Esophagus squamous epithelium (tissue), 5 donors: ENCODE measurements around the gene FAXC. TPM values are rescaled to one million over a fixed set of nuclear protein-coding genes. Genes with fewer than 3 reads are reported as not detected.
"Not testable (repeated sequence)": the region's sequence is repeated elsewhere in the genome, so short reads cannot be mapped to it uniquely, and the experiment has no call there.

Experiments
- DNase-seq: peaks from one replicate; lab custom pipeline; 2025; lab: John Stamatoyannopoulos, UW
- H3K27ac ChIP-seq, 4 donors: fragments of 200-600 bp; sonication (generic); one replicate each; pipeline ENCODE4 v1.5.1; 2016 to 2019; ENCODE audit warnings: mild to moderate bottlenecking in 1 of 4
- H3K27me3 ChIP-seq, 4 donors: fragments of 200-600 bp; sonication (generic); 1 replicate in 3 of 4; 2 replicates in 1 of 4; pipeline versions ENCODE4 v1.5.1 to v1.6.0; 2017 to 2021; ENCODE audit warnings: antibody characterized with exemption in 1 of 4
- H3K36me3 ChIP-seq, 3 donors: fragments of 200-600 bp; sonication (generic); one replicate each; pipeline ENCODE4 v1.5.1; 2016 to 2019
- H3K4me1 ChIP-seq, 3 donors: fragments of 200-600 bp; sonication (generic); one replicate each; pipeline ENCODE4 v1.5.1; 2017 to 2019
- H3K4me3 ChIP-seq, 4 donors: fragments of 200-600 bp; sonication (generic); 1 replicate in 3 of 4; 2 replicates in 1 of 4; pipeline ENCODE4 v1.5.1; 2016 to 2019; ENCODE audit warnings: mild to moderate bottlenecking in 2 of 4, moderate library complexity in 1 of 4
- H3K9me3 ChIP-seq, 3 donors: fragments of 200-600 bp; sonication (generic); one replicate each; pipeline ENCODE4 v1.5.1; 2016 to 2019
- POLR2A ChIP-seq, 4 donors: fragments of 450-650 bp; IDR thresholded peaks; one replicate each; pipeline ENCODE4 v1.6.1; 2017; ENCODE audit warnings: antibody characterized with exemption in 4 of 4, mild to moderate bottlenecking in 4 of 4, moderate library complexity in 3 of 4
- WGBS, 2 donors: methylation state at CpG; one replicate each; pipeline ENCODE4 v1.1.5; 2018; 5-methylcytosine and 5-hydroxymethylcytosine counted together
- intact Hi-C: fragments of 100-400 bp; cut with DNase I; formaldehyde crosslinking; loops from one replicate; pipeline ENCODE4 v1.15.0; 2022
- total RNA-seq, 4 donors: library from RNA; depleted of rRNA; stranded (reverse); fragments of >200 nt; gene quantifications; one replicate each; pipeline ENCODE4 v1.1.0, GENCODE V29; 2016
- TF ChIP-seq, protein P1 (sequence below), 6 experiments: fragments of 450-650 bp in 4 of 6; fragments of 200-600 bp in 2 of 6; sonication (generic) in 2 of 6; IDR thresholded peaks; one replicate each; pipeline ENCODE4 v1.5.1; 2016 to 2019; ENCODE audit warnings: antibody characterized with exemption in 6 of 6, mild to moderate bottlenecking in 4 of 6, moderate library complexity in 4 of 6
- donor health status: DM: yes; HTN: yes; CAD: no.

Gene FAXC
- total RNA-seq, 4 donors from 2014 or later = 1.3 to 10.7 (median 4.6) TPM

GRCh38 chr6:99346595-99346994 is 2.9 kb downstream of the FAXC start:
- H3K9me3 ChIP-seq = no peaks in the 10 kb centered on the region
- H3K27ac ChIP-seq = no peak overlapping the region
- H3K27me3 ChIP-seq = peaks cover 0 to 33% (median 0%) of the 10 kb centered on the region in 4 donors
- TF ChIP-seq, protein P1, sequence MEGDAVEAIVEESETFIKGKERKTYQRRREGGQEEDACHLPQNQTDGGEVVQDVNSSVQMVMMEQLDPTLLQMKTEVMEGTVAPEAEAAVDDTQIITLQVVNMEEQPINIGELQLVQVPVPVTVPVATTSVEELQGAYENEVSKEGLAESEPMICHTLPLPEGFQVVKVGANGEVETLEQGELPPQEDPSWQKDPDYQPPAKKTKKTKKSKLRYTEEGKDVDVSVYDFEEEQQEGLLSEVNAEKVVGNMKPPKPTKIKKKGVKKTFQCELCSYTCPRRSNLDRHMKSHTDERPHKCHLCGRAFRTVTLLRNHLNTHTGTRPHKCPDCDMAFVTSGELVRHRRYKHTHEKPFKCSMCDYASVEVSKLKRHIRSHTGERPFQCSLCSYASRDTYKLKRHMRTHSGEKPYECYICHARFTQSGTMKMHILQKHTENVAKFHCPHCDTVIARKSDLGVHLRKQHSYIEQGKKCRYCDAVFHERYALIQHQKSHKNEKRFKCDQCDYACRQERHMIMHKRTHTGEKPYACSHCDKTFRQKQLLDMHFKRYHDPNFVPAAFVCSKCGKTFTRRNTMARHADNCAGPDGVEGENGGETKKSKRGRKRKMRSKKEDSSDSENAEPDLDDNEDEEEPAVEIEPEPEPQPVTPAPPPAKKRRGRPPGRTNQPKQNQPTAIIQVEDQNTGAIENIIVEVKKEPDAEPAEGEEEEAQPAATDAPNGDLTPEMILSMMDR (IDR thresholded peaks at IDR 0.05) = no peak
- TF ChIP-seq POLR2A (IDR thresholded peaks at IDR 0.05) = no peak
- H3K4me1 ChIP-seq = peaks cover 0 to 24% (median 0%) of the 10 kb centered on the region in 3 donors
- intact Hi-C loops = no loop called here
- no peak overlapping the region for H3K4me3 ChIP-seq
- no peak for DNase-seq
- H3K36me3 ChIP-seq = no peaks in the 10 kb centered on the region
- 87 to 100% methylated on average over 5 to 9 of the region's 10 CpGs for WGBS, 2 donors

DNA sequence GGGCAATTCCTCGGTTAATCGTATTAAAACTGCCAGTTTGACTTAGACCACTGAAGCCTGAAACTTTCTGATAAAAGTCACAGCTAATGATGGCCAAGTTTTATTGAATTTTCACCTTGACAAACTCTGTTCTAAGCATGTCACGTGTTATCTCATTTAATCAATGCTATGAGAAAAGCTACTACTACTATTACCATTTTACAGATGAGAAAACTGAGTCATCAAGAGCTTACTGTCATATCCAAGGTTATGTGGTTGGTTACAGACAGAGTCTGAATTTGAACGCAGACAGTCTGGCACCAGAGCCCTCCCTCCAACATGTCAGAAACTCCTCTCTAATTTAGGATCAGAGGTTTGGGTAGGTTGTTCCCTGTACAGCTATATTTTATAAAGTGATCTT is 4.3 kb downstream of the FAXC start:
- Histone ChIP-seq H3K4me1 (peaks cover 0 to 17% (median 0%) of the 10 kb centered on the region in 3 donors), H3K9me3 (no peaks in the 10 kb centered on the region)
- 84 to 90% methylated on average over 4 of the region's 4 CpGs for WGBS, 2 donors

DNA sequence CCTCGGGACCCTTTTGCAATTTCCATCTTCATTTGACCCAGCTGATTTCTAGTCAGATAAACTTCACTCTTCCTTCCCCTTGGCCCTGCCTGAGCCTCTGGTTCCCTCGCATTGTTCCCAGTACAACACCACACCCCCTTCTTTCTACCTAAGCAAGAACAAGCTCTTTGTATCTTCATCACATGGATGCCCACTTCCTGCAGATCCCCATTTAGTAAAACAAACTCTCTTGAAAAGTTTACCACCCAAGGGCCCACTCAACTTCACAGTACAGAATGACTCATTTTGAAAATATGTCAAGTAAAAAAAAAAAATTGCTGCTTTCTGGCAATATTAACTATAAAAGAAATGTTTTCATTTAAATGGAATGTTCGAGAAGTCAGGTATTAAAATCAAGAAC is 5.2 kb downstream of the FAXC start:
- DNase-seq = no peak
- Histone ChIP-seq H3K27ac (peak overlapping the region in 1 of 4 donors; percentile 1), H3K4me1 (peaks cover 0 to 9% (median 0%) of the 10 kb centered on the region in 3 donors), H3K4me3 (no peak overlapping the region), H3K36me3 (no peaks in the 10 kb centered on the region), H3K9me3 (no peaks in the 10 kb centered on the region), H3K27me3 (peaks cover 0 to 10% (median 0%) of the 10 kb centered on the region in 4 donors)
- TF ChIP-seq POLR2A (IDR thresholded peaks at IDR 0.05) = no peak
- TF ChIP-seq, protein P1 (IDR thresholded peaks at IDR 0.05) = no peak
- 35 to 40% methylated on average over 3 of the region's 3 CpGs for WGBS, 2 donors
- intact Hi-C loops = no loop called here

More for the DNA sequence above, 4.3 kb downstream of the FAXC start:
- Histone ChIP-seq H3K4me3 (no peak overlapping the region), H3K27me3 (peaks cover 0 to 19% (median 0%) of the 10 kb centered on the region in 4 donors), H3K36me3 (no peaks in the 10 kb centered on the region), H3K27ac (peak overlapping the region in 2 of 4 donors; percentile 15 to 36)
- DNase-seq = no peak
- TF ChIP-seq POLR2A (IDR thresholded peaks at IDR 0.05) = no peak
- TF ChIP-seq, protein P1 (IDR thresholded peaks at IDR 0.05) = no peak
- intact Hi-C loops = no loop called here

DNA sequence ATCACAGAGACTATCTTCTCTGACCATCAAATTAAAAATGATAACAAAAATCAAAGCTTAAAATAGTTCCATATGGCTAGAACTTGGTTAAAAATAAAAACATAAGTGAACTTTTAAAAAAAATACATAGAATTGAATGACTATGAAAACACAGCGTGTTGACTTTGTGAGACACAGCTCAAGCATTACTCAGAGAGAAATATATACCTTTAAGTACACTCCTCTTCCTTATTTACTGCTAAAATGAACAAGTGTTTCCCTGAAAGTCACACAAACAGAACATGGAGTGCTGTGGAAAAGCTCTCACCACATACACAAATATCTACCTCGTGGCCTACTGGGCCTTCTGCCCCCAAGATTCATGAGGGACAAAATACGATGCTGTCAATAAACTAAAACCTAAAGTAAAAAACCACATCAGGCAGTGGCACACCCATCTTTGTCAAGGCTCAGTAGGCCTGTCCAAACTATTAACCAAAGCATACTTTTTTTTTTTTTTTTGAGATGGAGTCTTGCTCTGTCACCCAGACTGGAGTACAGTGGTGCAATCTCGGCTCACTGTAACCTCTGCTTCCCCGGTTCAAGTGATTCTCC is 7.5 kb downstream of the FAXC start:
- Histone ChIP-seq H3K36me3 (no peaks in the 10 kb centered on the region), H3K9me3 (no peaks in the 10 kb centered on the region), H3K27ac (peak overlapping the region in 2 of 4 donors; percentile 17 to 33), H3K4me3 (no peak overlapping the region), H3K27me3 (no peaks in the 10 kb centered on the region), H3K4me1 (peaks cover 0 to 13% (median 0%) of the 10 kb centered on the region in 3 donors)
- TF ChIP-seq, protein P1 (IDR thresholded peaks at IDR 0.05) = no peak
- TF ChIP-seq POLR2A (IDR thresholded peaks at IDR 0.05) = no peak
- DNase-seq = no peak
- 73 to 75% methylated on average over 5 of the region's 5 CpGs for WGBS, 2 donors
- intact Hi-C loops = no loop called here

DNA sequence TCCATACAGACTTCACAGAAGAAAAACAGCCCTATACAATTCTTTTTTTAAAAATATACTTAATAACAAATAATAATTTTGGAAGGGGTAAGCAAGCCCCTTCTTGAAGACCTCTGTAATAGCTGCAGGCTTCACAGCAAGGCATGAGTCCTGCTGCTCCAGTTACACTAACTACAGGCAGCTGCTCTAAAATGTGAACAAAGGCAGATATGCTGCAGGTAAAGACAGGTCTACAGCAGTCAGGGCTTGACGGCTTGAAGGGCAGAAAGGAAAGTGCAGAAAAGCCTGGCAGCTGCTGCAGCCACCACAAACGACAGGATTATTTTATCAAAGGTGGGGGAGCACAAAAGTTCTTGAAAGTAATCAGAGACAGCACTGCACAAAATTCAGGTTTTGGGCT is 11.3 kb downstream of the FAXC start:
- WGBS, 2 donors = 9 to 28% methylated on average over 2 of the region's 2 CpGs

DNA sequence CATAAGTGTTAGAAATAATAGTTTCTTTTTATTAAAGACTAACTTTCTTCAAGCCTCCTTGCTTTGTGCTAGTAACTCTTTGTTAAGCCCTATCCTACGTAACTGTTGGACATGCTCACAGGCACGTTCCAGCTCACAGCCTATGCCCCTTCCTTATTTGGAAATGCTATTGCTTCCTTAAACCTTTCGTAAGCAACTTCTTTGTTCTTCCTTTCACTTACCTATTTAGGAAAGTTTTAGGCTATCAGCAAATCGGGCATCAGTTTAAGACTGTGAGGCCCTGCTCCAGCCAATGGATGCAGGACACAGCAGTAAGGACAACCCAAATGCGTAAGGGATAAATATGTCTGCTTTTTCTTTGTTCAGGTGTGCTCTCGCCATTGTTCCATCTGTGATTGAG is 14.2 kb downstream of the FAXC start:
- not testable (repeated sequence) for DNase-seq, H3K4me3 ChIP-seq, H3K36me3 ChIP-seq, H3K27me3 ChIP-seq, H3K9me3 ChIP-seq
- 32 to 48% methylated on average over 6 of the region's 6 CpGs for WGBS, 2 donors
- intact Hi-C loops = loop anchor here (10.0 kb wide), 1 partner anchor 90 kb away; the partner anchor contains the start of gene PNISR
- peaks cover 0 to 22% (median 3%) of the 10 kb centered on the region in 3 donors for H3K4me1 ChIP-seq
- peak overlapping the region in 2 of 4 donors; percentile 64 to 69 for H3K27ac ChIP-seq

More for the DNA sequence above, 11.3 kb downstream of the FAXC start:
- Histone ChIP-seq H3K9me3 (no peaks in the 10 kb centered on the region), H3K4me3 (no peak overlapping the region), H3K36me3 (no peaks in the 10 kb centered on the region), H3K27ac (peak overlapping the region in 2 of 4 donors; percentile 17 to 26), H3K27me3 (no peaks in the 10 kb centered on the region), H3K4me1 (peaks cover 0 to 22% (median 3%) of the 10 kb centered on the region in 3 donors)
- no peak for DNase-seq
- intact Hi-C loops = loop anchor here (10.0 kb wide), 1 partner anchor 87 kb away; the partner anchor contains the start of gene PNISR
- no peak for TF ChIP-seq POLR2A (IDR thresholded peaks at IDR 0.05)
- TF ChIP-seq, protein P1 (IDR thresholded peaks at IDR 0.05) = no peak
